ENCODE results near the gene PTCH1.

DNA sequence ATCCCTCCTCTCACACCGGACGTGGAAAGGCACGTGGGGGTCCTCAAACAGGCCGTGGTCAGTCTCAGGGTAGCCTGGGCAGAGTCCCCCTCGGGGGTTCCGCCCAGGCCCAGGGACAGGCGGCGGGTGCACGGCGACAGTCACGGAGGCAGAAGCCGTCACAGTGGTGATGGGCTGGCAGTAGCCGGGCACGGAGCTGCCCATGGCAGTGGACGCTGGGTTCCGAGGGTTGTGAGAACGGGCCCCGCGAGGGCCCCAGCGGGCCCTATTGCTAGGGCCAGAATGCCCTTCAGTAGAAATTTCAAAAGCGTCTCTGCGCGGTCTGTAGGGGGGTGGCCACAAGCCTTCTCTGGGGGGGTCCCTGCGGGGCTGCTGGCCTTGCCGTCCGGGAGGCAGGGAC lies 69.8 kb downstream of the PTCH1 start:
- no peak for TF ChIP-seq CTCF (IDR thresholded peaks at IDR 0.05; ENCODE audit: insufficient read depth, low read length)
- TF ChIP-seq GABPA (IDR thresholded peaks at IDR 0.05; ENCODE audit: low read depth): no peak
- TF ChIP-seq, protein P1, sequence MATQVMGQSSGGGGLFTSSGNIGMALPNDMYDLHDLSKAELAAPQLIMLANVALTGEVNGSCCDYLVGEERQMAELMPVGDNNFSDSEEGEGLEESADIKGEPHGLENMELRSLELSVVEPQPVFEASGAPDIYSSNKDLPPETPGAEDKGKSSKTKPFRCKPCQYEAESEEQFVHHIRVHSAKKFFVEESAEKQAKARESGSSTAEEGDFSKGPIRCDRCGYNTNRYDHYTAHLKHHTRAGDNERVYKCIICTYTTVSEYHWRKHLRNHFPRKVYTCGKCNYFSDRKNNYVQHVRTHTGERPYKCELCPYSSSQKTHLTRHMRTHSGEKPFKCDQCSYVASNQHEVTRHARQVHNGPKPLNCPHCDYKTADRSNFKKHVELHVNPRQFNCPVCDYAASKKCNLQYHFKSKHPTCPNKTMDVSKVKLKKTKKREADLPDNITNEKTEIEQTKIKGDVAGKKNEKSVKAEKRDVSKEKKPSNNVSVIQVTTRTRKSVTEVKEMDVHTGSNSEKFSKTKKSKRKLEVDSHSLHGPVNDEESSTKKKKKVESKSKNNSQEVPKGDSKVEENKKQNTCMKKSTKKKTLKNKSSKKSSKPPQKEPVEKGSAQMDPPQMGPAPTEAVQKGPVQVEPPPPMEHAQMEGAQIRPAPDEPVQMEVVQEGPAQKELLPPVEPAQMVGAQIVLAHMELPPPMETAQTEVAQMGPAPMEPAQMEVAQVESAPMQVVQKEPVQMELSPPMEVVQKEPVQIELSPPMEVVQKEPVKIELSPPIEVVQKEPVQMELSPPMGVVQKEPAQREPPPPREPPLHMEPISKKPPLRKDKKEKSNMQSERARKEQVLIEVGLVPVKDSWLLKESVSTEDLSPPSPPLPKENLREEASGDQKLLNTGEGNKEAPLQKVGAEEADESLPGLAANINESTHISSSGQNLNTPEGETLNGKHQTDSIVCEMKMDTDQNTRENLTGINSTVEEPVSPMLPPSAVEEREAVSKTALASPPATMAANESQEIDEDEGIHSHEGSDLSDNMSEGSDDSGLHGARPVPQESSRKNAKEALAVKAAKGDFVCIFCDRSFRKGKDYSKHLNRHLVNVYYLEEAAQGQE (IDR thresholded peaks at IDR 0.05; ENCODE audit: insufficient replicate concordance, low read depth): no peak
- no peak for TF ChIP-seq POLR2AphosphoS5 (IDR thresholded peaks at IDR 0.05; ENCODE audit: low read depth)
